Chondrocyte (in vitro differentiated cells): ENCODE data around the gene CKAP4. TPM values are rescaled to one million over a fixed set of nuclear protein-coding genes. Genes with fewer than 3 reads are reported as not detected.

ENCODE experiments used
- DNase-seq: peaks from one replicate; pipeline ENCODE4 v3.0.0; 2021; ENCODE audit warnings: mixed read lengths, low spot score
- H3K27ac Mint-ChIP-seq: one replicate; pipeline ENCODE4 v1.8.0; 2021; ENCODE audit warnings: mild to moderate bottlenecking, moderate library complexity, mixed read lengths; ENCODE audit not compliant: unreplicated experiment
- H3K27me3 Mint-ChIP-seq: 2 replicates; pipeline ENCODE4 v1.8.0; 2021; ENCODE audit warnings: low read depth, mixed read lengths
- H3K36me3 Mint-ChIP-seq: 2 replicates; pipeline ENCODE4 v1.8.0; 2021; ENCODE audit warnings: low read depth, mixed read lengths
- H3K4me1 Mint-ChIP-seq: 2 replicates; pipeline ENCODE4 v1.8.0; 2021; ENCODE audit warnings: low read depth, mild to moderate bottlenecking, mixed read lengths
- H3K4me3 Mint-ChIP-seq: one replicate; pipeline ENCODE4 v1.8.0; 2021; ENCODE audit warnings: mild to moderate bottlenecking, moderate library complexity, mixed read lengths; ENCODE audit not compliant: unreplicated experiment
- H3K9me3 Mint-ChIP-seq: 2 replicates; pipeline ENCODE4 v1.8.0; 2021; ENCODE audit warnings: low read depth, mixed read lengths
- CTCF ChIP-seq: fragments of 200-600 bp; sonication (generic); IDR thresholded peaks from 2 replicates; pipeline ENCODE4 v1.5.0; 2021; ENCODE audit warnings: antibody characterized with exemption, mild to moderate bottlenecking, moderate library complexity
- total RNA-seq: library from RNA; stranded (reverse); gene quantifications from 3 replicates; pipeline ENCODE4 v1.2.1, GENCODE V29; 2021

Gene CKAP4
- total RNA-seq, 1 donor from 2014 or later: 329 TPM

GRCh38 chr12:106273491-106273890 is 25.7 kb upstream of the CKAP4 start:
- no peaks in the 10 kb centered on the region for H3K36me3 Mint-ChIP-seq
- H3K9me3 Mint-ChIP-seq: no peaks in the 10 kb centered on the region
- no peak overlapping the region for H3K27ac Mint-ChIP-seq
- no peak overlapping the region for H3K4me3 Mint-ChIP-seq
- no peaks in the 10 kb centered on the region for H3K4me1 Mint-ChIP-seq
- no peak for TF ChIP-seq CTCF
- no peak for DNase-seq
- H3K27me3 Mint-ChIP-seq: no peaks in the 10 kb centered on the region

GRCh38 chr12:106271575-106272505 is 24.0 kb upstream of the CKAP4 start:
- H3K4me3 Mint-ChIP-seq: no peak overlapping the region
- DNase-seq: no peak
- H3K27me3 Mint-ChIP-seq: peaks cover 2% of the 10 kb centered on the region
- no peaks in the 10 kb centered on the region for H3K4me1 Mint-ChIP-seq
- no peaks in the 10 kb centered on the region for H3K9me3 Mint-ChIP-seq
- no peaks in the 10 kb centered on the region for H3K36me3 Mint-ChIP-seq
- TF ChIP-seq CTCF: no peak
- H3K27ac Mint-ChIP-seq: no peak overlapping the region

- Mint-ChIP-seq H3K27ac (no peak overlapping the region), H3K4me1 (no peaks in the 10 kb centered on the region), H3K27me3 (peaks cover 2% of the 10 kb centered on the region), H3K4me3 (no peak overlapping the region), H3K9me3 (peaks cover 8% of the 10 kb centered on the region), H3K36me3 (no peaks in the 10 kb centered on the region)
- TF ChIP-seq CTCF: no peak
- DNase-seq: no peak
These were observed 21.4 kb upstream of the CKAP4 start for GRCh38 chr12:106269150-106269771.

GRCh38 chr12:106267535-106267934 is 19.7 kb upstream of the CKAP4 start:
- peaks cover 2% of the 10 kb centered on the region for H3K27me3 Mint-ChIP-seq
- no peak for DNase-seq
- peaks cover 9% of the 10 kb centered on the region for H3K9me3 Mint-ChIP-seq
- H3K4me1 Mint-ChIP-seq: no peaks in the 10 kb centered on the region
- no peak for TF ChIP-seq CTCF
- no peak overlapping the region for H3K4me3 Mint-ChIP-seq
- no peaks in the 10 kb centered on the region for H3K36me3 Mint-ChIP-seq
- no peak overlapping the region for H3K27ac Mint-ChIP-seq

GRCh38 chr12:106265116-106265515 is 17.3 kb upstream of the CKAP4 start:
- TF ChIP-seq CTCF: no peak
- no peaks in the 10 kb centered on the region for H3K36me3 Mint-ChIP-seq
- H3K9me3 Mint-ChIP-seq: peaks cover 9% of the 10 kb centered on the region
- no peak for DNase-seq
- H3K4me1 Mint-ChIP-seq: no peaks in the 10 kb centered on the region
- no peak overlapping the region for H3K27ac Mint-ChIP-seq
- peaks cover 2% of the 10 kb centered on the region for H3K27me3 Mint-ChIP-seq
- no peak overlapping the region for H3K4me3 Mint-ChIP-seq
